SHP77 (cell line): ENCODE data around the gene METTL26.

Experiments
- DNase-seq, 2 experiments: peaks; one replicate each; lab custom pipeline; 2025; lab: John Stamatoyannopoulos, UW

Gene METTL26

GRCh38 chr16:658679-659571, 22.8 kb upstream of the METTL26 start:
- DNase-seq, result no peak

GRCh38 chr16:657487-657886, 21.4 kb upstream of the METTL26 start:
- no peak for DNase-seq

- DNase-seq, result no peak
Measured at GRCh38 chr16:654034-654433, 17.9 kb upstream of the METTL26 start.

GRCh38 chr16:652454-653305, 16.6 kb upstream of the METTL26 start:
- no peak for DNase-seq

GRCh38 chr16:651844-652243, 15.7 kb upstream of the METTL26 start:
- no peak for DNase-seq

GRCh38 chr16:649631-650030, 13.5 kb upstream of the METTL26 start:
- no peak for DNase-seq

GRCh38 chr16:648781-649589, 12.9 kb upstream of the METTL26 start, which contains the start of gene WDR90:
Gene WDR90, plus strand, starts transcription at chr16:649365. Its CDS starts 52 bp downstream, at chr16:649417.
- DNase-seq, result peak; percentile 90 to 93

GRCh38 chr16:648071-648780, 12.1 kb upstream of the METTL26 start:
- peak; percentile 39 to 64 for DNase-seq

- no peak for DNase-seq
Measured at GRCh38 chr16:647173-647902, 11.2 kb upstream of the METTL26 start.

- DNase-seq, result no peak
Measured at GRCh38 chr16:646679-647172, 10.6 kb upstream of the METTL26 start.

- no peak for DNase-seq
Measured at GRCh38 chr16:645852-646678, 10.0 kb upstream of the METTL26 start.

- DNase-seq, result no peak
Measured at GRCh38 chr16:644556-644955, 8.5 kb upstream of the METTL26 start.

GRCh38 chr16:643050-643368, 6.9 kb upstream of the METTL26 start:
- DNase-seq, result no peak

- no peak for DNase-seq
Measured at GRCh38 chr16:642189-643049, 6.3 kb upstream of the METTL26 start.

GRCh38 chr16:641326-642188, 5.5 kb upstream of the METTL26 start, which contains the start of gene MCRIP2:
Gene MCRIP2, plus strand, starts transcription at chr16:641828. Its CDS starts 164 bp downstream, at chr16:641992.
- DNase-seq, result peak; percentile 70 to 77

- no peak for DNase-seq
Measured at GRCh38 chr16:640614-641013, 4.5 kb upstream of the METTL26 start.

- DNase-seq, result no peak
Measured at GRCh38 chr16:638836-639235, 2.7 kb upstream of the METTL26 start.
